NCI-H446 treated with DMSO at 0.1 percent for 48 hours (cell line): Measurements from ENCODE around the gene GALNT2.

Experiments
- DNase-seq: peaks from one replicate; lab custom pipeline; 2025; lab: John Stamatoyannopoulos, UW

GALNT2 gene

GRCh38 chr1:230210981-230211336, 143.9 kb downstream of the GALNT2 start:
- no peak for DNase-seq

DNA sequence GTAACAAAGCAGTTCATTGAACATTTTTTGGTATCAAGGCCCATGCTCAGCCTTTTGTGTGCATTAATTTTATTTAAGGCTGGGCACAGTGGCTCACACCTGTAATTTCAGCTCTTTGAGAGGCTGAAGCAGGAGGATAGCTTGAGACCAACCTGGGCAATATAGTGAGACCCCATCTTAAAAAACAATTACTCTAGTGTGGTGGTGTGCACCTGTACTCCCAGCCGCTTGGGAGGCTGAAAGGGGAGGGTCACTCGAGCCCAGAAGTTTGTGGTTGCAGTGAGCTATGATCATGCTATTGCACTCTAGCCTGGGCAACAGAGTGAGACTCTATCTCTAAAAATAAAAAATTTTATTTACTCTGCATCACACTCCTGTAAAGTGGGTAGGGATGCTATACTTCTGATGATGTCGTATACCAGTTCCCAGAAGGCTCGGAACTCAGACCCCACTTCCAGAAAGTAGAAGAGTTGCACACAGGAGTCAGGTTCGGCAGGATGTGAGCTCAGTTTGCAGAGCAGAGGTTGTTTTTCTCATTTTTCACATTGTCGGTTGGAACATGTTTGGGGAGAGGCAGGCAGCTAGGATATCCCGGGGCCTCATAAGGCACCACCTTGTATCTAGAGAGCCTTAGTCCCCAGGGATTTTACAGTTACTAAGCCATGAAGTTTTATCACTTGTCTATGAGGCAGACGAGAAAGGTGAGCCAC, 144.6 kb downstream of the GALNT2 start:
- DNase-seq = no peak

- DNase-seq = no peak
Observed at GRCh38 chr1:230212405-230212936, 145.4 kb downstream of the GALNT2 start.

DNA sequence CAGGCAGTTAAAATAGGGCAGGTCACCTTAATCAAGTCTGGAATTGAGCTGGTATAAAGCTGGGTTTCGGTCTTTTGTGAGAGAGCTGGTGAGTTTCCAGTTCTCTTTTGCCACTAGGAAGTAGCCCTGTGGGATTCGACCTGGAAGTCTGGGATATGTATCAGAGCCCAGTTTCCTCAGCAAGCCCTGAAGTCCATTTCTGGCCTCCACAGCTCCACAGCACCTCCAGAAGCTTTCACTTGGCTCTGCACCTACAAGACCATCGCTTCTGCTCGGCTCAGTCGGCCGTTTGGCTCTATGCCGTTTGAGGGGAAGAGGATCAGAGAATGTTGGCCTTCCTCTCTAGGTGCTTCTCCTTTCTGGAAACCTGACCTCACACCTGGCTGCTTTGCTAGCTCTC, 148.0 kb downstream of the GALNT2 start:
- no peak for DNase-seq

DNA sequence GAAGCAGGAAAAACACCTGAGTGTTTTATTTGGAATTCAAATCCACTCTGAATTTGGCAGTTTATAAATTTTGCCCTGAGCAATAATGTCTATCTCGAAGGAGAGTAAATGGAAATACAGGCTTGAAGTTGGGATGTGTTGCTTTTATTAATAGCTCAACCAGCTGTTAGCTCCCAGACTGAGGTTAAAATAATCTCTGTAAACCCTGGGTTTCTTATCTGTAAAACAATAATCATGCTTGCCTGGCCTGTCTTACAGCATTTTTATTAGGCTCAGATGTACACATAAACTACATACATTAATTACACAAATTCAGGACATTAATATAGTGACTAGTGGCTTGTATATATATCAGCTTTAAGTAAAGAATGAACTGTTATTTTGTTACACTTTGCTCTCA, 148.5 kb downstream of the GALNT2 start:
- DNase-seq = no peak

DNA sequence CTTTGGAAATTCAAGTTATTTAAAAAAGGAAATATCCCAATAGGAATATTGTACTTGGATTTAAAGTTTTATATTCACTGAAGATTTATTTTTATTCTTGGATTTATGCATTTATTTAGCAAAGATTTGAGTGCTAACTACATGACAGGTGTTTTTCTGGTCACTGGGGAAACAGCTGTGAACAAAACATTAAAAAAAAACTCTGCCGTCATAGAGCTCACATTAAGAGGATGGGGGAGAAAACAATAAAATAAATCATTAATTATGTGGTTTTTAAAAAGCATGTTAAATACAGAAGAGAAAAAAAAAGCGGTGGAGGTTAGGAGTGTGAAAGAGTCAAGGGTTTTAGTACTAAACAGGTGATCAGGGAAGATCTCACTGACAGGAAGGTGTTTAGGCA, 149.9 kb downstream of the GALNT2 start:
- DNase-seq = no peak

GRCh38 chr1:230218667-230219066, 151.6 kb downstream of the GALNT2 start:
- no peak for DNase-seq

GRCh38 chr1:230219174-230220067, 152.4 kb downstream of the GALNT2 start:
- DNase-seq = no peak

GRCh38 chr1:230220478-230220877, 153.4 kb downstream of the GALNT2 start:
- no peak for DNase-seq

DNA sequence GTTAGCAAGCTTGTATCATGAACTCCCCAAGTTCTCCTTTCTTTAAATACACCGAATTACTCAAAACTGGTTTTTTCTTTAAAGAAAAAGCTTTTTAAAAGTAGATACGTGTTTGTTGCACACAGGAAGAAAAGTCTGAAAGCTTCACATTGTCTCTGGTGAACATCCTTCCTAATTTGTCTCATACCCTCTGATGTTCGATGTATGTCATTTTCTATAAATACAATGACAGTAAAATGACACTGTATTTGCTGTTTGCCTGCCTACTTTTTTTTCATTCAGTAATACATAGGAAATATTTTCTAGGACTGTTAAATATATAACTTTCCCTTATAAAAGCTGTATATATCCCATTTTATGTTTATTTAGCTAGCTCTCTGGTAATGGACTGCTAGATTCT, 153.9 kb downstream of the GALNT2 start:
- DNase-seq = no peak

- DNase-seq = no peak
Observed at GRCh38 chr1:230222678-230223077, 155.6 kb downstream of the GALNT2 start.

DNA sequence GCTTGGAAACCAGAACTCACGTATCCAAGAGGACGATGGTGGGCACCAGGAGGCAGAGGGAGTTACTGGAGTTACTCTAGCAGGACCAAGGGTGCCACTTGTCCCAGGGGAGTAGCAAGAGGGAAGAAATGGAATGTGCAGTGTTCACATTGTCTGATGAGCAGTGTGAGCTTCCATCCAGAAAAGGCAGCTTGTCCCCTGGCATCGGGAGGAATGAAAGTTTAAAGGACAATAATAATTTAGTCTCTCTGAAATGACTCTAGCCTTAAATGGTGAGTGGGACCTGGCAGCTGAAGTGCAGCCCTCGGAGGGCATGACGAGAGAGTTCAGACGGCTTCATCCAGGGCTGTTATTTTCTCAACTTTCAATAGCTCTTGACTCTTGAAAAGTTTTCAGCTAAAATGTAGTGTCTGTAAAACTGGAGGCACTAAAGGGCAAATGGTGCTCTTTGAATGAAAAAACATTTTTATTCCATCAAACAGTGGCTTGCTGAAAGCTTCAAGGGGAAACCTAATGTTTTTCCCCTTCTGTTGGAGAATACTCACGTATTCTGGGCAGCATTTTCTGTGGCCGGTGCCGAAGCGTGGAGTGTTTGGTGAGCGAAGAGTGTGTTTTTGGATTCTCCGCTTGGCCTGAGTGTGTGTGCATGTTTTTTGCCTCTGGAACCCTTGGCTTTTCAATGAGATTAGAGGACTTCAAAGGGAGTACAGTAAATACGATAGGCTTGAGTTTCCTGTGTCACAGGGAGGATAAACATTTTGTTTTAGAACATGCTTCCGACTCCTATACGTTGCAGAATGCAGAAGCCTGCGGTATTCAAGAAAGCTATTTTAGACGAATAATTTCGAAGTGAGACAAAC, 157.3 kb downstream of the GALNT2 start:
- no peak for DNase-seq

DNA sequence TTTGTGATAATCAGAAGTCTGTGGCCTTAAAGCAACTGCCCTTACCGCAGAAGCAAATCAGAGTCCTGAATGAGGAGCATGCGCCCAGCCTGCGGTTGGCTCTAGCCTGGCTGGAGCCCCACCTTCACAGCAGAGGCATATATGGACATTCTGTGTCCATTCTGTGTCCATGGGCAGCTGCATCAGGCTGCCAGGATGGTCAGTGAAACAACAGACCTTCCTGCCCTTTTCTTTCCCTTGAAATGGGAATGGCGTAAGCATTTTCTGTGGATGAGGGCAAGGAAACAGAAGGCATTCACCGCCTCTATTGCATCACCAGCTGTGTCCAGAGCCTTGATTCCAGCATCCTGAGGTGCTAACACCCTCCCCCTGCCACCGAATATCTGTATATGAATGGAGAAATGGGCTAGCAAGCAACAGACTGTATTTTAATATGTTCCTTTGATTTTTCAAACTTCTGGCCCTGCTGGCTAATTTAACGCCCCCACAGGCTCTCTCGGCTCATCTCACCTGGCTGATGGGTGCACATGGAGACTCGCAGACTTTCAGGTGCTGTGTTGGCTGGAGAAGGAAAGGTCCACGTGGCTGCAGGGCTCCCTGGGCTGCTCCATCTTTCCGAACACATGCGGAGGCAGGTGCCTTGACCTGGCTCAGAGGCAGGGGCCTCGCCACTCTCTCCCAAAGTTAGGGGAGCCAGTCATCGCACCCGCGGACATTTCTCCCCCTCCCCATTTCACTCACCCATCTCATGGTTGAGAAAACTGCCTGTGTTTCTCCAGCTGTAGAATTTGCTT, 159.2 kb downstream of the GALNT2 start:
- no peak for DNase-seq

GRCh38 chr1:230226814-230227213, 159.8 kb downstream of the GALNT2 start:
- no peak for DNase-seq

- no peak for DNase-seq
Observed at GRCh38 chr1:230228236-230228897, 161.3 kb downstream of the GALNT2 start.

- DNase-seq = no peak
Observed at GRCh38 chr1:230230273-230230672, 163.2 kb downstream of the GALNT2 start.

GRCh38 chr1:230230948-230231773, 164.1 kb downstream of the GALNT2 start:
- DNase-seq = no peak

DNA sequence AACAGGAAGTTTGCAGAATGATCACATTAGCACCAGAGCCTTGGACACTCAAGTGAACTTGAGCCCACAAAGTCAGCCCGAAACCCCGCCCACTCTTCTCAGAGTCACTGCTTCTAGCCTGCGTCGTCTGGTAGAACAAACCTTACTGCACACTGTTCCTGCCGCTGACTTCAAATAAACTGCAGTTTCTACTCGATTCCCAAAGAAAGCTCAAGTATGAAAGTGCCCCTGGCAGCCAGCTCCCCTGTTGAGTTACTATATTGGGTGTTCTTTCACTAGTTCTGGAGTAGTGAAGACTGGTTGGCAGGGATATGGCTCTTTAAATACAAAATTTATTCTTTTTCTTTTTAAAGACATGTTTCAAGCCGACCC, 164.7 kb downstream of the GALNT2 start:
- DNase-seq = no peak

DNA sequence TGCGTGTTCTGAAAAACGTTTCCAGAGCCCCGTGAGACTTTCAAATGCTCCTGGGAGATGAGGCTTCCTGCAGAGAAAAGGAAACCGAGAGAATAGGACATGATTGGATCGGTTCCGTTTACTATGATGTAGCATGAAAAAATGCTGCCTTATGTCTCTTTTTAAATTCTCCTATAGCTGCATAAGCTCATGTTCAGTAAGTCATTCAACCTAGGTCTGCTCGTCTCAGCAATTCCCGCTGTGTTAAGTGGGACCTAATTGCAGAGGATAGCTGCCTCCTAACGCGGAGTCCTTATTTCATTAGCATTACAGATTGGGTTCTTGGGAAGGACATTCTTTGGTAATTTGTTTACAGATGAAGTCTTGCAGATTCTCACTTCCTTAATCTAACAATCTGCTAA, 165.3 kb downstream of the GALNT2 start:
- DNase-seq = no peak

- DNase-seq = no peak
Observed at GRCh38 chr1:230233786-230234185, 166.7 kb downstream of the GALNT2 start.
